Fibroblast of skin of scalp (primary cell): ENCODE data around the gene TBC1D1.
A peak's percentile ranks its signal among the peaks of the same experiment; 100 is the strongest.

Source experiments
- DNase-seq: peaks from one replicate; pipeline ENCODE4 v3.0.0-alpha.2; 2013

Gene TBC1D1

DNA sequence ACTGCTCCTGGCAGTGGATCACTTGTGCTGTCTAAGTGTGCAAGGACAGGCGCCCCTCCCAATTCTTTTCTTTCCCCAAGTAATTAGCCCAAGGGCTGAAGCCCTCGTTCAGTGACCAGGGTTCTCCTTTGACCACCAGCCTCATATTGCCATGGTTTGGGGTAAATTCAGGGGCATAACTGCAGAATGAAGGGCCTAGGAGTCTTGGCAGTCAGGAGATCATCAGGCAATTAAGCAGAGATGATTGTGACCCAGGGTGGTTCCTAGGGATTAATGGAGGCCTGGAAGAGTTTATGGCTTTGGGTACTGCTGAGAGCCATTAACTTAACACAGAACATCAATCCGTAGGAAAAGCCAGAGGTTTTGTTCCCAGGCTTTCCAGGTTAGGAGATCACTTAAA, 240.0 kb downstream of the TBC1D1 start:
- DNase-seq = no peak

DNA sequence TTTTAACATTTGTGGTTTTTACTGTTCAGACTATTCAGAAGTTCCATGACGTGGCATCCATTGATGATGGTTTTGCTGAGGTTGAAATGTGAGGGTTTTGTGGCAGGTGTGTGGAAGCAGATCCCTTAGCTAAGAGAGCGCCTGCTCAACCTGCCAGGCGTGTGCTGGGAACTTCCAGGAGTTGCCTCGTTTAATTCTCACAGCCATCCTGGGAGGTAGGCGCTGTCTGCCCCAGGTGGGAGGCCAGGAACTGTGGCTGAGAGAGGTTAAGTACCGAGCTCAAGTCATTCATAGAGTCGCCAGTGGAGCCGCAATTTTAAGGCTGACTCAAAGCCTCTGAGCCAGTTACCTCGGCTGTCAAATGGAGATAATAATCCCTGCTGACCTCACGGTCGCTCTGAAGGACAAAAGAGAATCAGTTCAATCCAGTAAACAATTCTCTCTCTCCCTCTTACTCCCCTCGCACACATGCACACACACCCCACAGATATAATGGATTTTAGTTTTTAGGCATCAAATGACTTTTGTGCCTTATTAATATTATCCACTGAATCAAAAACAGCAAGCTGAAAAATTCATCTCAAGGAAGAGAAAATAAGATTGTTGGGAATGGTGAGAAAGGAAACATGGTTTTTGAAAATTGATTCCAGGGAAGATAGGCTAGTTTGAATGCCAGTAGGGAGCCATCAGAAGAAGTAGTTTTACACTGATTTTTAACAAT, 240.6 kb downstream of the TBC1D1 start:
- DNase-seq = no peak

DNA sequence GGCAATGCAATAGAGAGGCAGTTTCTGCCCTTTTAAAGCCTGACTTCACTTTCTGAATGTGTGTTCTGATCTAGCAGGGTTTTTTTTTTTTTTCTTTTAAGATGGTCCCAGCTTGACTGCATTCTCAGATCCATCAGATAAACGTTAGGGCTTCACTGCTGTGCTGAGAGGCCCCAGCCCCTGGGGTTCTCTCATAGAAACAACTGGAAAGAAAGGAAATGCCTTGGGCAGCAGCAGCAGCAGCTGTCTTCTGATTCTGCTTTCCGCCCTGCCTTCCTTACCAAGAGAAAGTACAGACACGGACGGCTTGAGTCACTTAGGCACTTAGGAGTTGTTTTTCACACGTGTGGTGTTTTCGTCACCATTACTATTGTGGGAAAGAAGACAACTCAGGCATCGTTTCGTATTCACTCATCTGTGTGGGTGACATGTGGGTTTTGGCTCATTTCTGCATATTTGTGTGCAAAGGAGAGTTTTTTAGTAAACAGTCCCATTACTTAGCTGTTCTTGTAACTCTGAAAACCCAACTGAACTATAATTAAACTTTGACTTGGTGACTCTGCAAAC, 241.3 kb downstream of the TBC1D1 start:
- DNase-seq = peak; percentile 91

DNA sequence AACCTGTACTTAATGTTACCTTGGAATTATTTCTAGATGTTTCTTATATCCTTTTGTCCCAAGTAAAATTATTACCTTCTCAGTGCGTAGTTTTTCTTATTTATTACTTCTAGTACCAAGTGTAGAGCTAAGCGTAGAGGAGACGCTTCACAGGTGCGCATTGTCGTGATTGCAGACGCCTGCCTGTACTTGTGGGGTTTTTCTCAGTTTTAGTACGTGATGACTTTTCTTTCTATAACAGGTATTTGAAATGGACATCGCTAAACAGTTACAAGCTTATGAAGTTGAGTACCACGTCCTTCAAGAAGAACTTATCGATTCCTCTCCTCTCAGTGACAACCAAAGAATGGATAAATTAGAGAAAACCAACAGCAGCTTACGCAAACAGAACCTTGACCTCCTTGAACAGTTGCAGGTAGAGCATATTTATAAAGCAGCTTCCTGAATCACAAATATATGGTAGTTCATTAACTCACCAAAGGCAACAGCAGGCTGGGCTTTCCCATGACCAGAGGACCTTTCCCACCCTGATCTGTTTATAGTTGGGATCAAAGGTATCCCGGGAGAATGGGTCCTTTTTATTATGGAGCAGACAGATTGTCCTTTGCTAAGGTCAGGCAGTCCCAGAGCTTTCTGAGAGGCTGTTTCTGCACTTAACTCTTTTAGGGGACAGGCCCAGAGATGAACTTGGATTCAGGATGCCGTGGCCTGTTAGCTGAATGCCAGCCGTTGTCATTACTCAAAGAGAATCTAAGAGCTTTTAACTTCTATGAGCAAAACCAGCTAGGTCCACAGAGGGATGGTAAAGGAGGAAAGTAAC, 242.2 kb downstream of the TBC1D1 start:
- DNase-seq = no peak

DNA sequence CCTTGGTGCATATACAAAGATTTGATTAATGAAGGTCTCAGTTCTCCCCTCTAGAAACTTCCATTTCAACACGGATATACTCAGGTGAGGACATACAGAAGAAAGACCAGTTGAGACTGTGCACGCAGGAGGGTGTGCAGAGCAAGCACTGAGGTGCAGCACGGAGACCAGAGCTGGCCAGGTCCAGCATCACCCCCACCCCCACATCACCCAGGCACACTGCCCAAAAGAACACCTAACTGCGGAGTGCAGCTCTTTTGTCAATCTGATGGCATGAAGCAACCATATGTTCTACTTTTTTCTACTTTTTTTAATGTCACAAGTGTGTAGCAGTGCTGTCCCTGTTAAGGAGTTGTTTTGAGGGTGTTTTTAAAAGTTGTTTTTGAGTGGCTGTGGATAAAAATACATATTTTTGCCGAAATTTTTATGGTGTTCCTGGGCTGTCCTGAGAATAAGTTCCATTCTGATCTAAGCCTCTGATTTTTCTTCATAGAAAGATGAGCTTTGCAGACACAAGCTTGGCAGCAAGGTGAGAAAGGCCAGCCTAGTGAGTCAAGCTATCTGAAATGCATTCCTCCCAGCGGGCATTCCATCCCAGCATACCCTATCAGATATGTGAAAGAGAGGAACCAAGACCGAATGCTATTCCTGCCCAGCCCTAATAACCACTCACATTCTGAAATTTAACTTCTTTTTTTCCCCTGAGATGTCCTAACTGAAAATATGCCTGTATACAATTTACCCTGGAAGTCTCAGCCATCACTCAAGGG, 243.0 kb downstream of the TBC1D1 start:
- no peak for DNase-seq

DNA sequence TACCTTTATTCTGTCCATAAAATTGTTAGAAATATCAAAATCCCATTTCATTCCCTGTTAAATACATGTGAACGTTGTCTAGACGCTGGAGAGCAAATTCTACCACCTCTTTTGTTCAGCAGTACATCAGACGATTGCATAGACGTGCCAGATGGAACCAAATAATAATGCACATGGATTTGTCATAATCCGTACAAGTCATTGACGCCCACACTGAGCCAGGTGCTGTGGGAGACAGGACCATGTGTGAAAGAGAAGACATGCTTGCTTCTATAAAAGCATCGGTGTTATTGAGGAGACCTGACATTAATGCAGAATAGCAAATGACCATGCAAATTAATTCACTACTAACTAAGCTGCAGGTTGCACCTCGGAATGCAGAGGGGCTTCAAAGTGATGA, 244.3 kb downstream of the TBC1D1 start:
- no peak for DNase-seq

DNA sequence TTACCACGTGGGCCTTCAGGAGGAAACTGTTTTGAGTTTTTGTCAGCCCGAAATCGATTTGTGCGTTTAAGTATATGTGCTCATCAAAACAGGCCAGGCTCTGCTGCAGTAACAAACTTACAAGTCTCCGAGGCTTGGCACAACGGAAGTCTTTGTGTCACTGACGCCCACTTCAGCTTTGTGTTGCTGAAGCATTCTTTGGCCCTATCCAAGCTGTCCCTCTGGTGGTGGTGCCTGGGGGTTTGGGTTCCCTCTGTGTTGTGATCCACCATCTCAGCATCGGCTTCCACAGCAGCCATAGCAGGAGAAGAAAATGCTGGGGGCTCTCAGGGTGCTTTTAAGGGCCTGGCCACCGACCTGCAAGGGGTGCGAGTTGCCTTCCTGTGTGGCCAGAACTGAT, 245.7 kb downstream of the TBC1D1 start:
- no peak for DNase-seq

DNA sequence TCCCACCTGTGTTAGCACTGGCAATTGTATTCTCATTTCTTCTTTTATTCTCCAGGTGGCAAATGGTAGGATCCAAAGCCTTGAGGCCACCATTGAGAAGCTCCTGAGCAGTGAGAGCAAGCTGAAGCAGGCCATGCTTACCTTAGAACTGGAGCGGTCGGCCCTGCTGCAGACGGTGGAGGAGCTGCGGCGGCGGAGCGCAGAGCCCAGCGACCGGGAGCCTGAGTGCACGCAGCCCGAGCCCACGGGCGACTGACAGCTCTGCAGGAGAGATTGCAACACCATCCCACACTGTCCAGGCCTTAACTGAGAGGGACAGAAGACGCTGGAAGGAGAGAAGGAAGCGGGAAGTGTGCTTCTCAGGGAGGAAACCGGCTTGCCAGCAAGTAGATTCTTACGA, 246.2 kb downstream of the TBC1D1 start:
- DNase-seq = no peak

DNA sequence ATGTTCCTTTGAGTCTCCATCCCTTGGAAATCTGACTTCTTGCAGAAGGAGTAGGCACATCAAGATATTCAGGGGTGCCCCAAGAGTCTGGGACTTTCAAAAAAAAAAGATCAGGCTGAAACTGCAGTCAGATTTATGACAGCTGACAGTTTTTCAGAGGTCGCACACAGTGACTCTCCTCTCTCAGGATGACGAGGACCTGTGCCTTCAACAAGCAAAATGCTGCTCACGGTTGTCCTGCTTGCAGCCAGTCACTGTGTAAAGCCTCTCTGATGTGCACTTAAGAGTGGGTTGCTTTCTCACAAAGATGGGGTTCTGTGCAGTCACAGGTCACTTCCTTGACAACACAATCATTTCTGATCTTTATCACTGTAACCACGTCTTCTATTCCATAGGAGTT, 247.5 kb downstream of the TBC1D1 start:
- no peak for DNase-seq

DNA sequence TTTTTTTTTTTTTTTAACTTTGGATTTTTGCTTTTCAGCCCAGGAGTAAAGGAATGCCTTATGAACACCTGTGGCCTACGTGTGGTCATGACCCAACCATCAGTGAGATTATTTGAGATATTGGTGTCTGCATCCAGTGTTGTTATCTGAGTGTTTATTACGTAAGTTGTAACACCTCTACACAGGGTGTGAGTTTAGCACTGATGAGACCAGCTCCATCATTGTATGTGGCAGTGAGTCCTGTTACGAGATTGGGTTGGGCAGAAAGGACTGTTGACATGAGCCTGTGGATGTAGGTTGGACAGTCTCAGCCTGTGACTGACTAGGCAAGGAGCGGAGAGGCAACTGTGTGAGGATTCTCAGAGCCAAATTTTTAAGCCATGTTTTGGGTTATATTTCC, 248.3 kb downstream of the TBC1D1 start:
- DNase-seq = no peak

DNA sequence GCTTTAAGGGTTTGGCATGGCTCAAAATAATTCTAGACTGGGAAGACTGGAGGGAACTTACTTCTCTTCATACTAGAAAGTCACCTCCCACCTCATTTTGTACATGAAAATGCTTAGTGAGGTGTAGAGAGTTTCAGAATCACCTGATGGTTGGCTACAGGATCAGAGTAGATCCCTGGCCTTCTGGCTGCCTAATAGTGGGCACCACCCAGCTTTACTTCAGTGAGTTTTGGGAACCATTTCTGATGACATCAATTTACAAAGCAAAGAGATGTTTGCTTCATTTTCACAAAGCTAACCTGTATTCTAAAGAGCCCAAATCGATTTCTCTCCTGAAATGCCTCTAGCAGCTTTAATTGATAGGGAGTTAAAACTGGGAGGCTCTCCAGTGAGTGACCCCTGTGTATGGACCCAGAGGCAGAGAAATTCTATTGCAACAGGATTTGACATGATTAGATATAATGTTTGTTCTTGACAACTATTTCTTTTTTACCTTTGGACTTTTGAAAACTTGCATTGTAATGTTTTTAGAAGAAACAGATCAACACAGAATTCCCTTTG, 249.8 kb downstream of the TBC1D1 start:
- DNase-seq = no peak

DNA sequence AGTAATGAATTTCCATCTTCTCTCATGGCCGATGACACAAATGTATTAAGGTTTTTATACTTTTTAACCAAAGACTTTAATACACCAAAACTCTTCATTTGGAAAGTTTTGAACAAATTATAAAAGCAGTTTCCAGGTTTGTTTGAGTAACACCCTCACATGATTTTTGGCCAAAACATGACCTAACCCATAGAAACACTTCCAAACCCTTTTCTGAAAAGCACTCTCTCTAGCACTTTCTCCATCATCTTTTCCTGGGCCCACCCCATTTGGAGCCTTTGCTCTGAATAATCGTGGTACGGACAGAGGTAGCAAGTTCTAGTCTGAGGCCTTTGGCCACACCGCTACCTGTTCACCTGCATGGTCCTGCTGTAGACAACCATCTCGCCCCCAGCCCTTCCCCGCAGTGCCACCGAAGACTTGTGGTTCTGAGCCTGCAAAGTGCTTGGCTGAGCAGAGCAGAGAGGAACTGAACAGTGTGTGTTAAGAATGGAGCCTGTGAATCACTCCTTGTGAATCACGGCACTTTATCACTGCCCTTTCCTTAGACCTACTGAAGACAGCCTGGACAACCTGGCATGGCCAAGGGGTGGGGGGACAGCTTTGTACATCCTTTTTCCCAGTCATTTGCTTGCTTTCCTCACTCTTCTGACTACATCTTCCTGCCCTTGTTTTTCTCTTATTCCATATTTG, 251.1 kb downstream of the TBC1D1 start:
- no peak for DNase-seq

DNA sequence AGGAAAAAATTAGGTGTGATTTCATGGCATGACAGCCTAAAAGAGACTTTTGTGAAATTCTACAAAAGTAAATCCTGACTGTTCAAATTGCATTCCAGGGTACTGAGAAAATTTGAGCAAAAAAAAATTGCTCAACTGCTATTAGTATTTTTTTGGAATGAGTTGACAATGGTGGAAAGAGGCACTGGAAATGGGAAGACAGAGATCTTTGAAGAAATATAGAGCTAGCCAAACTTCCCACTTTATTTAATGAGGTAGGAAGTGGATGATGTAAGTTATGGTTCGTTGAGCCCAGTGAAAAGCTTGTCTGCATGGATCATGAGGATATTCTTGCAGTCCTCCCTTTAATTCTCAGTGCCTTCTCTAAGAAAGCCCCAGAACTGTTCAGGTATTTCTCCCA, 253.1 kb downstream of the TBC1D1 start:
- DNase-seq = no peak

DNA sequence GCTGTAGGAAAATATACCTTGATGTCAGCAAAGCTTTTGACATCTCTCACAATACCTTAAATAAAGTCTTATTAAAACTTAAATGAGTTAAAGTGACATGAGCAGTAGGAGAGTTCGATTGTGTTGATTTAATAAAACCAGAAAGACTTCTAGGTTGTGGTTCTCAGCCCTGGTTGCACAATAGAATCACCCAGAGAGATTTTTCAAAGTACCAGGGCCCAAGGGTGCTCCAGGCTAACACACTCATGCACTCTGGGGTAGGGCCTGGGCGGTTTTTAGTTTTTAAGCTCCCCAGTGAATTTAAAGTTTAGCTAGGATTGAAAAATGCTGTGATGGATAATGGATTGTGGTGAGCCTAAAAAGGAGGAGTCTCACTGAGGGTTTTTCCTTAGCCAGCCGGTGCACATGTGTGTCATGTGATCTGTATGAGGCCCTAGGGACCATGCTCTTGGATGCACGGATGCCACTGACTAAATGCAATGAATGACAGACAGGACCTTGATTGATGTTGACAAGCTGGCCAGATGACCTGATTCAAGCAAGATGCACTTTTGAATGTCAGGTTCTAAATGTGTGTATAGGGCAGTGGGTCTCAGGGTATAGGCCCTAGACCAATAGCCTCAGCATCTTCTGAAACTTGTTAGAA, 254.3 kb downstream of the TBC1D1 start:
- DNase-seq = no peak

DNA sequence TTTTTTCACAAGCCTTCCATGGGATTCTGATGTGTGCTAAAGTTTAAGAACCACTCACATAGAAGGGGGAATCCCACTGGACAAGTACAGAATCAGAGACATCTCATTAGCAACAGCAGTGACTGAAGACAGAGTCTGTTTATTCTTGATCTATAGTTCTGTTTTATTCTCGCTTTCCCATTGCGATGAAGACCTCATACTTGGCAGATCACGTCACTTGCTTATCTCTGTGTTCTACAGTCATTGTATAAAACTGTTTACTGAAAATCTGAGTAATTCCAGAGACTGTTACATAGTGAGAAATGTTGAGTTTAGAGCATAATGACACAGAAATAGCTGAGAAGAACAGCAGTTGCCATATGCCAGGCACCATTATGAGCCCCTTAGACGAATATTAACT, 254.9 kb downstream of the TBC1D1 start:
- peak; percentile 49 for DNase-seq

DNA sequence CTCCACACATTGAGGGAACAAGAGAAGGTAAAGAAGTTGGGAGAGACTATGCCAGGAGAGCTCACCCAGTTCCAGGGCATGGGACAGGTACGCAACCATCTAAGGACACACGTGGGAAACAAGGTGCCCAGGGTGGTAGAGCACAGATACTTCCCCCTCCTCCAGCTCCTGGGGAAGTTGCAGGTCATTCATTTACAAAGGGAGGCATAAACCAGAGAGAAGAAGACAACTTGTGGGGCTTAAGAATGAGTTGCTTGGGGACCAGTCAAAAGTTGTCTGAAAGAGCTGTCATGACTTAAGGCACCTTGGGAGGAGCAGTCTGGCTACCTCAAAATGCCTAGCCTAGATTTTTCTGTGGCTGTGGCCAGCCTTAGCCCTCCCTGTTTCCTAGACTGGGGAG, 255.5 kb downstream of the TBC1D1 start:
- DNase-seq = no peak

DNA sequence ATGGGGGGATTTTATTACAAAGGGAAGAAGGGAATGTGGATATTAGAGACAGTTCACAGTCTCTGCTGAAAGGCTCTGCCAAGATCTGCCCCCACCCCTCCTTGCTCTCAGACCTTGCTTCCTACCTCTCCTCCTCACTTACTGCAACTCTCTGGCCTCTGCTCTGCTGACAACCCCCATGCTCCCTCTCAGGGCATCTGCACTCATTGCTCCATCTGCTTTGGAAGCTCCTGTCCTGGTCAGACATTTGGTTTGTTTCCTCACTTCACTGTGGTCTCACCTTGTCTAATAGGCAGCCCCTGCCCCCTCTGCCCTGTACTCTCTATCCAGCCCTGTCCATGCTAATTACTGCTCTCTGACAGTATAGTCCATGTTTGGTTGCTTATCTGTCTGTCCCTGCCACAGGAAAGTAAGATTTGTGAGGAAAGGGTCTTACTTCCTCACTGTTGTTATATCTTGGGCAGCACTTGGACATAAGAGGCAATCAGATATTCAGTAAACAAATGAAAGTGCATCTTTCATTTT, 258.6 kb downstream of the TBC1D1 start:
- DNase-seq = no peak

DNA sequence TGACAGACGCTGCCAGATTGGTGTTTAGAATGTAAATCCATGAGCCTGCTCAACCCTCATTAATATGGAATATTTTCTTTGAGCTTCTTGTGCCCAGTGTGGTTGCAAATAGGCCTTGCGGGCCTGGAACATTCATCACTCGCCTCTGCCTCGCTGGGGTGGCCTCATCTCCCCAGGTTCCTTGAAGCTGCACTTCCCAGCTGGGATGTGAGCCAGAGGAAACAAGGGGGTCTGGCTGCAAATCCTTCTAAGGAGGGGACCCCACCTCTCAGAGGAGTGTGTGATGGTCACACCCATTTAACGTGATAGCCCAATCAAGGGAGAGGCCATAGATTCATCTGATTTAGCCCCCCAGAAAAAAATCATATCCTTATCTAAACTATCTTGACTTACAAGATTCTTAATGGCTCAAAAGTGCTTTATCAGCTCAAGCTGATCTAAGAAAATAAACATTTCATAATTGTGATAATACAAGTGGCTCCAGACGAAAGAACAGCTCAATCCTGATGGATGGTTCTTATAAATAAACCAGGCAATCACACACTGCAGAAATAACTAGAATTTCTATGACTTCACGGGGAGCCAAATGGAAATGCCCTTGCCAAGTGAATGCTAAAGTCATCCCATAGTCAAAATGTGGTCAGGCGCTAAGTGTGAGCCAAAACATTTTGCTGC, 259.2 kb downstream of the TBC1D1 start:
- DNase-seq = peak; percentile 76

DNA sequence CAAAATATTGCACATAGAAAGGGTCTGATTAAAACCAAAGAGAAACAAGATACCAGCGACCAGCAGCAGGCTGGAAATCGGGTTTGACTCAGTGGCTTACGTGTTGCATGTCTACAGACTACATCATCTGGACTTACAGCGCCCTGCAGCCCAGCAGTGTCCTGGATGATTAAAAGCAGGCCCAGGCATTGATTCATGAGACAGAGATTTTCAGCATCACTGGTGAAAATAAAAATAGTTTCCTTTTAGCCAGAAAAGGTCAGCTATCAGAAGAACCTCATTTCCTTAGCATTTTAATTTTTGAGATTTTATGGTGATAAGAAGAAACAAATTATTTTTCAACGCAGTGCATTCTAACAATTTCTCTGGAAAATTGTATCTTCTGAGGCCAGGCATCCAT, 259.9 kb downstream of the TBC1D1 start:
- peak; percentile 85 for DNase-seq

DNA sequence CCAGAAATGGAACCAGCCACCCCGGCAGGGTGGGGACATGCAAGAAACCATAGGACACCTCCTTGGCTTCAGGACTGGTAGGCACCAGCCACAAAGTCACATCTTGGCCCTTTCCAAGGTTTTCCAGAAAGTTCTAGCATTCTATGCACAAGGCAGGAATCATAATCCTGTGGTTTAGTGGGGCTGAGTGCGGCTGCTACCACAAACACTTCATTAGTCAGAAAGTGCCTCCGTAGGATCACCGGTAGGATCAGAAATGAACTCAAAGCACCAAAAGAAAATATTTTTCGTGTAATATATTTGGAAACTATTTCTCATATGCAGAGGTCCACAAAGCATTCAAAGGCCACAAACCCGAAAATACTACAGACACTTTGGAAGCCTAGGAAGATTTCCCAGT, 261.0 kb downstream of the TBC1D1 start:
- DNase-seq = peak; percentile 49

DNA sequence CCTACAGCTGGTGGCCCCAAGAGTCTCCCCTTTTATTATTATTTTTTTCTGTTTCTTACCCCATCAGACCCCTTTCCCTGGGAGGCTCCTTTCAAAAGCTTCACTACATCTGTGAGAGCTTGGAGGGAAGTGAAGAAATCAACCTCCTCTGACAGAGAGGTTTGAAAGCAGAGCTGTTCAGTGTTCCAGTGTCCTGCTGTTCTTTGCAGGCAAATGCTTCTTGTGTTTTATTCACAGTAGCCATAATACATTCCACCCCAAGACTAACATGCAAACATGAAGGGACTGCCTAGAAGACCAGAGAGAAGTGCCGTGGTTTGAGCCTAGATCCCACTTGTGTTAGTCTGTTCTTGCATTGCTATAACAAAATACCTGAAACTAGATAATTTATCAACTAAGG, 261.4 kb downstream of the TBC1D1 start:
- peak; percentile 24 for DNase-seq
